Stimulated activated CD4-positive, alpha-beta T cell treated with anti-CD3 and anti-CD28 coated beads, Interleukin-1b, Interleukin-23, amount 100 ng/mL, for 1 hour (primary cell): ENCODE data around the gene ODC1.
A peak's percentile ranks its signal among the peaks of the same experiment; 100 is the strongest.

Experiments used
- DNase-seq, 2 donors: peaks; one replicate each; pipeline ENCODE4 v3.0.0-alpha.2; 2020; ENCODE audit warnings: low read depth in 2 of 2

ODC1 gene

GRCh38 chr2:10415048-10415447 lies 33.1 kb downstream of the ODC1 start:
- no peak for DNase-seq

DNA sequence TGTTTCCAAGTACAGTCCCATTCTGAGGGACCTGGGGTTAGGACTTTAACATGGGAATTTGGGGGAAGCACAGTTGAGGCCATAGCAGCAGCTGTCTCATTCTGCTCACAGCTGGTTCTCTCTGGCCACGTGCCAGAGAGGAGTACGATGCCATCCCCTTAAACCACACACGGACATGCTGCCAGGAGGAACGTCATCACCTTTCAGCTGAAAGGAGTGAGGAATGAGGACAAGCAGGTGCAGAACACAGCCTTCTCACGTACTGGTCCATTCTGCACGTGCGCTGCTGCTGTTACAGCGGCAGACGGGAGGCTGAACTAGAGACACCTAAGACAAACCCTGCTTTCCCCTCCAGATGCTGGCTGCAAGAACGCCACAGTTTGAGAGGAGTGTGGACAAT lies 33.5 kb downstream of the ODC1 start:
- DNase-seq = no peak

GRCh38 chr2:10413991-10414451 lies 34.1 kb downstream of the ODC1 start:
- DNase-seq = no peak

DNA sequence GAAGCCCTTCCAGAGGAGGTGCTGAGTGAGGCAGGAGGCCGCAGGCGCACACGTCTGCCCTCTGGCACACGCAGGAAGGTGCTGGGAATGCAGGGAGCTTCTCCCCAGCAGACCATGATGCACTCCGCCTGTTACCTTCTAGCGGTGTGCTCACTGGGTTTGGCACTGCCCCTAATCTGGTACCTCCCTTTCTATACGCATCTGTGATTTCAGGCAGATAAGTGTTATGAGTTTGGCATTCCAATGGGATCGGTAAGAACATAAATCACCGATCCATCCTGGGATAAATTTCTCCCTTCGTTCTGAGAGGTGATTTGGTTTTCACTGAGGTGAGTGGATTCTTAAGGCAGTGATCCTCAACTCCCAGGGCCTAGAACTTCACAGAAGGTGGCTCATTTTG lies 34.6 kb downstream of the ODC1 start:
- DNase-seq = no peak

DNA sequence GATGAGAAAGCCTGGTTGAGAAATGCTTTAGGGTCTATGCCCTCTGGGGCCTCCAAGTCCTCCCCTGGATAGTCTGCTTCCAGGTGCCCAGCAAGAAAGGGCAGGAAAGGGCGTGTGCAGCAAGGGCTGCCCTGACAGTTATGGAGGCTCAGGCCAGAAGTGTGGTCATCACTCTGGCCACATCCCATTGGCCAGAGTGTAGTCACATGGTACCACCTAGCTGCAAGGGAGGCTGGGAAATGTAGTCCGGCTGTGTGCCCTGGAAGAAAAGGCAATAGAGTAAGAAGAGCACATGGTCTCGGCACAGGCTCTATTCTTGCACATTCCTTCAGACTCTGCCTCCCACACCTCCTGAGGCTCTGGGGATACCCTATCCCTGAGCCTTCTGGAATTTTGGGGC lies 35.7 kb downstream of the ODC1 start:
- no peak for DNase-seq

GRCh38 chr2:10411557-10411956 lies 36.6 kb downstream of the ODC1 start:
- no peak for DNase-seq

GRCh38 chr2:10410823-10411437 lies 37.2 kb downstream of the ODC1 start:
- DNase-seq = no peak

- no peak for DNase-seq
Observed at GRCh38 chr2:10410001-10410822, 37.9 kb downstream of the ODC1 start.

GRCh38 chr2:10408649-10409579 lies 39.2 kb downstream of the ODC1 start:
- peak; percentile 45 to 68 for DNase-seq

DNA sequence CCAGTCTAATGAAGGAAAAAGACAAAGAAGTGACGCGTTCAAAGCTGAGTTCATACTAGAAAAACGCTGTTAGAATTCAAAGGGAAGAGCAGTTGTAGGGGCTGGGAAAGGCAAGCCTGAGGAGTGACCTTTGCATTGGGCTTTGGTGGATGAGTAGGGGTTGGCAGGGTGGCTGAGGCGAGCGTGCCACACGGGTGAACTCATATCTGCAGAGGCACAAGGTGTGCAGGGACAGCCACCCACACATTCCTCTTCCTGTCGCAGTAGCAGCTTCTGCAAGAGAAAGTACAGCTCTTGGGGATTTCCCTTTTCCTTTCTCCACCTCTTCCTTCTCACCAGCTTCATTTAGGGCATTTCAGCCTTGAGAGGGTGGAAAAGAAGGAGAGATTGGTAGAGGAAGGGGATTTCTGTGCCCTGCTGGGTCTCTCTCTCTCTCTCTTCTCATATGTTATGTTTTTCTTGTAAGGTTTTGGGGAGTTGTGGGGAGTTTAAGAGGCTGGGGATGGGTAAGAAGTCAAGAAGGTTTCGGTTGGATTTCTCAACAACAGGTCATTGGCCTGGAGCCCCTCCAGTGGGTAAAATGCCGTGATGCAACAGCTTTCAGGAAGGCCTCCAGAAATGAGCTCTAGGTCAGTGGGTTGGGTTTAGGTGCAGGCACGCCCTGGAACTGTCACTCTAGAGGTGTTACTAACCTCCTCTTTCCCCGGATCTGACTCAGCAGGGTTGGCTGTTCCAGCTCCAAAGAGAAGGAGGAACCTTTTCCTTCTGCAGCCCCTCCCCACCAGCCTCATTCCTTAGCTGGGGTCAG lies 40.1 kb downstream of the ODC1 start:
- peak in 1 of 2 donors; percentile 14 for DNase-seq

DNA sequence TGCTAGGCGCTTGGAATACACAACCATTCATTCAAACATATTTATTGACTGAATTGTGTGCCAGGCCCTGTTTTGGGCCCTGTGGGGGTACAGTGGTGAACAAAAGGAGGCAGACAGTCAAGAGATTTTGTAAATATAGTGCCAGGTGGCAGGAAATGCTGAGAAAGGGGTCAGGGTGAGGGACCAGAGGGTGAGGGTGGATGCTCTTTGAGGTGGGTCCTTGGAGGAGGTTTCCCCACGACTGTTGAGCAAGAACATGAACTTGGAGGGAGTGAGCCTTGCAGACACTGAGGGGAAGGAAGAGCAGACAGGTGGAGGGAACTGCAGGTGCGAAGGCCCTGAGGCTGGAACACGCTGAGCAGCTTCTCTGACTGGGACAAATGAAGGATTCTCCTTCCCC lies 40.7 kb downstream of the ODC1 start:
- DNase-seq = no peak

DNA sequence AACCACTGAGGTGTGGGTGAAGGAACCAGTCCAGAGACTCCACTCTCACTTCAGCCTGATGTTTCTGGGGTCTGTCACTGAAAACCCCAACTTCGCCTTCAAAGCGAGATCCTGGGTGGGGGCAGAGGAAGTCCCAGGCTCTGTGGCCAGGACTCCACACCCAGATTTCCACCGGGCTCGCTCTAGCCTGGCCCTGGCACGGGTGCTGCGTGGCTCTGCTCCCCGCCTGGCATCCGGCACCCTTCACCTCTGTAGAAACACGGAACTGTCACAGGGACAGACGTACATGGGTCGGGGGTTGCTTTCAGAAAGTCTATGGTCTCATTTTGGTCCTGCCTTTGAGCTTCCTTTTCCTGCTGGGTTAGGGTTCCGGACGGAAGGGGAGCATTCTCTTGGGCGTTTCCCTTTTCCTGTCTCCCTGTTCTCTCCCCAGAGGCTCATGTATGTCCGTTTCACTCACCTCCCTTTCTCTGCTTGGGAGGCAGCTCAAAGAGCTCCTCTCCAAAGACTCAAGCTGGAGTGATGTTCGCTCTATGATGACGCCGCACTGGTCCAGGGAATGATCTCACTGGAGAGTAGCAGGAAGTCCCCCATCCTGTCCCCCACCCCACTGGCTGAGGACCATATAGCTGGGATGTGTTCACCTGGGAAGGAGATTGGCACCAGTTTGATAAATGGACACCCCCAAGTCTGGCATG lies 41.5 kb downstream of the ODC1 start:
- DNase-seq = no peak

GRCh38 chr2:10406016-10406415 lies 42.1 kb downstream of the ODC1 start:
- no peak for DNase-seq

- no peak for DNase-seq
Observed at GRCh38 chr2:10405448-10405847, 42.7 kb downstream of the ODC1 start.

DNA sequence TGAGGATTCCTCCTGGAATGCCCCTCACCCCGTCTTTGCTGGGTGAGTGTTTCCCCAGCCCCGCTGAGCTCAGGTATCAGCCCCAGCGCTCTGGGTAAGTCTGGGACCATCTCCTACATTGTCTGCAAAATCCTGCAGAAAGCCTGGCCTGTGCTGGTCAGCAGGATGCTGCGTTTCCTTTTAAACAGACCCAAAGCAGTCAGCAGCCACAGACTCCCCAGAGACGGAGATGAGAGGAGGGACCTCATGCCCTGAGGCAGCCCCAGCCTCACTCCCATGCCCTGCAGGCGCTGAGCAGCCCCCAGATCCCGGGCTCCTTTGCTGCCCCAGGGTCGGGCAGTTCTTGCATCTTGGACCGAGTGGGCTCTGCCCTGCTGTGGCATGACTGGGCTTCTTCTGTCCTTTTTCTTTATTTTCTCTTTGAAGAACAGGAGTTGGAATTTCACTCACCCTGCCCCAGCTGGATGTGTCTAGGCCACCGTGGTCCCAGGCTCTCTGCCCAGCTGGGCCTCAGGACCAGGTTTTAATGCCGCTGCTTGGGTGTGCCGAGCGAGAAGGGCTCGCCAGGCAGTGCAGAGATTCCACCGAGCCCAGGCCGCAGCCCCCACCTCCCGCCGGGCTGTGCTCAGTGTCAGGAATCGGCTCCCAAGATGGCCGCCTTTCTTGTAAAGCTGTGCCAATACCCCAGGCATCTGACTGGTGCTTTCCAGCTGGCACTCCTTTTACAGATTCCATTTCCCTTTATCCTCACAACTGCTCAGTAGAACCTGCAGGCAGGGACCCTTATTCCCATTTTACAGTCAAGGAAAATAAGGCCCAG lies 43.6 kb downstream of the ODC1 start:
- no peak for DNase-seq

- no peak for DNase-seq
Observed at GRCh38 chr2:10402653-10403215, 45.4 kb downstream of the ODC1 start.

DNA sequence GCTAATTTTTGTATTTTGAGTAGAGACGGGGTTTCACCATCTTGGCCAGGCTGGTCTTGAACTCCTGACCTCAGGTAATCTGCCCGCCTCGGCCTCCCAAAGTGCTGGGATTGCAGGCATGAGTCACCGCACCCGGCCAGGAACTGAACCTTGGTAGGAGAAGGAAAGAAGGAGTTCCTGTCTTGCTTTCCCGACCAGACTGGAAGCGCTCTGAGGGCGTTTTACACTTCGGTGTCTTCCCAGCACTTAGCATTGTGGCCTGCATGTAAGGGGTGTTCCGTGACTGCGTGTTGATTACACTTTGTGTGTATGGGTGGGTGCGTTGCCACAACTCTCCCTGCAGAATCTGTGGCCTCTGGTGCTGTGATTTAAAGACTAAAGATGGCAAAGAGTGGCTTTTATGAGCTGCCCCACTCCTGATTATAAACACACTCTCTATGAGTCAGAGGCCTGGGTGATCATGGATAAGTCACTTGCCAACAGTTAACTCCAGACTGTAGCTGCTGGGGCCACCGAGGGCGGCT lies 46.0 kb downstream of the ODC1 start:
- no peak for DNase-seq

- no peak for DNase-seq
Observed at GRCh38 chr2:10400978-10401951, 46.9 kb downstream of the ODC1 start.
